Measurements from ENCODE around the gene ZNF562.

ZNF562 gene

GRCh38 chr19:9720541-9720940 lies 45.6 kb upstream of the ZNF562 start:
- no peaks in the 10 kb centered on the region for H3K27me3 ChIP-seq (ENCODE audit: control insufficient read depth, low read length)
- H3K4me2 ChIP-seq (ENCODE audit: low read length): no peak overlapping the region
- H3K9me3 ChIP-seq (ENCODE audit: control insufficient read depth, insufficient read depth, low read length): peaks cover 4% of the 10 kb centered on the region; the same call in 1 of the 2 replicates

GRCh38 chr19:9711815-9712214 lies 36.9 kb upstream of the ZNF562 start:
- no peaks in the 10 kb centered on the region for H3K9me2 ChIP-seq (replicated peaks; ENCODE audit: control insufficient read depth, low read length)

More at GRCh38 chr19:9720541-9720940, 45.6 kb upstream of the ZNF562 start:
- Histone ChIP-seq H3K9me2 (replicated peaks; ENCODE audit: control insufficient read depth, low read length) (no peaks in the 10 kb centered on the region), H3K36me3 (ENCODE audit: control insufficient read depth, low read length) (no peaks in the 10 kb centered on the region), H3K79me2 (ENCODE audit: control insufficient read depth, low read length) (no peaks in the 10 kb centered on the region), H4K20me1 (ENCODE audit: control insufficient read depth, insufficient read depth, low read depth, low read length) (no peaks in the 10 kb centered on the region), H3K4me3 (ENCODE audit: low read length) (no peak overlapping the region), H3K4me1 (ENCODE audit: control insufficient read depth, low read length) (peaks cover 11% of the 10 kb centered on the region), H3F3A (ENCODE audit: control insufficient read depth, insufficient read depth) (no peaks in the 10 kb centered on the region), H3K27ac (ENCODE audit: low read depth, low read length) (no peak overlapping the region)
- TF ChIP-seq, protein P1, sequence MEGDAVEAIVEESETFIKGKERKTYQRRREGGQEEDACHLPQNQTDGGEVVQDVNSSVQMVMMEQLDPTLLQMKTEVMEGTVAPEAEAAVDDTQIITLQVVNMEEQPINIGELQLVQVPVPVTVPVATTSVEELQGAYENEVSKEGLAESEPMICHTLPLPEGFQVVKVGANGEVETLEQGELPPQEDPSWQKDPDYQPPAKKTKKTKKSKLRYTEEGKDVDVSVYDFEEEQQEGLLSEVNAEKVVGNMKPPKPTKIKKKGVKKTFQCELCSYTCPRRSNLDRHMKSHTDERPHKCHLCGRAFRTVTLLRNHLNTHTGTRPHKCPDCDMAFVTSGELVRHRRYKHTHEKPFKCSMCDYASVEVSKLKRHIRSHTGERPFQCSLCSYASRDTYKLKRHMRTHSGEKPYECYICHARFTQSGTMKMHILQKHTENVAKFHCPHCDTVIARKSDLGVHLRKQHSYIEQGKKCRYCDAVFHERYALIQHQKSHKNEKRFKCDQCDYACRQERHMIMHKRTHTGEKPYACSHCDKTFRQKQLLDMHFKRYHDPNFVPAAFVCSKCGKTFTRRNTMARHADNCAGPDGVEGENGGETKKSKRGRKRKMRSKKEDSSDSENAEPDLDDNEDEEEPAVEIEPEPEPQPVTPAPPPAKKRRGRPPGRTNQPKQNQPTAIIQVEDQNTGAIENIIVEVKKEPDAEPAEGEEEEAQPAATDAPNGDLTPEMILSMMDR (IDR thresholded peaks at IDR 0.05; ENCODE audit: low read depth, low read length, poor library complexity, severe bottlenecking): no peak
- no peak for TF ChIP-seq EZH2phosphoT487 (IDR thresholded peaks at IDR 0.05; ENCODE audit: borderline replicate concordance, low read length)

DNA sequence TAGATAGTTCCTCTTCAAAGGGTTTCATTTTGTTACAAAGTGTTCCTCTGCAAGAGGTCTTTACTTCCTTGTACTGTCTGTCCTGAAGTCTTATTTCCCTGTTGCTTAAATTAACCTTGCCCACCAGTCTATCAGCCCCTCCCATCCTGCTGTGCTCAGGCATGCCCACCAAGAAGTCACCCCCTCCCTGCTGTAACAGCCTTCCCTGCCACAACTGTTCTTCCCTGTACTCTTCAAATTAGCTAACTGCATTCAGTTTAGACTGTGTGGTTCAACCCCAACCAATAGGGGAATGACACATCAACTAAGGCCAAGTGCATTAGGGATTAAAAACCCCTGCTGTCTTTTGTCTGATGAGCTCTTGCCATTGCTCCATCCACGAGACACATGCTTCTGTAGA lies 34.4 kb upstream of the ZNF562 start:
- H3K4me3 ChIP-seq (ENCODE audit: low read length): no peak overlapping the region
- no peaks in the 10 kb centered on the region for H3K27me3 ChIP-seq (ENCODE audit: control insufficient read depth, low read length)
- H3K36me3 ChIP-seq (ENCODE audit: control insufficient read depth, low read length): no peaks in the 10 kb centered on the region
- TF ChIP-seq, protein P1 (IDR thresholded peaks at IDR 0.05; ENCODE audit: low read depth, low read length, poor library complexity, severe bottlenecking): no peak
- TF ChIP-seq EZH2phosphoT487 (IDR thresholded peaks at IDR 0.05; ENCODE audit: borderline replicate concordance, low read length): no peak
- no peak overlapping the region for H3K4me2 ChIP-seq (ENCODE audit: low read length)
- no peaks in the 10 kb centered on the region for H3F3A ChIP-seq (ENCODE audit: control insufficient read depth, insufficient read depth)
- H4K20me1 ChIP-seq (ENCODE audit: control insufficient read depth, insufficient read depth, low read depth, low read length): no peaks in the 10 kb centered on the region
- H3K4me1 ChIP-seq (ENCODE audit: control insufficient read depth, low read length): no peaks in the 10 kb centered on the region
- no peaks in the 10 kb centered on the region for H3K9me2 ChIP-seq (replicated peaks; ENCODE audit: control insufficient read depth, low read length)
- no peak overlapping the region for H3K27ac ChIP-seq (ENCODE audit: low read depth, low read length)
- no peaks in the 10 kb centered on the region for H3K79me2 ChIP-seq (ENCODE audit: control insufficient read depth, low read length)
- H3K9me3 ChIP-seq (ENCODE audit: control insufficient read depth, insufficient read depth, low read length): peaks cover 10% of the 10 kb centered on the region

More at GRCh38 chr19:9711815-9712214, 36.9 kb upstream of the ZNF562 start:
- no peaks in the 10 kb centered on the region for H3K79me2 ChIP-seq (ENCODE audit: control insufficient read depth, low read length)
- no peaks in the 10 kb centered on the region for H4K20me1 ChIP-seq (ENCODE audit: control insufficient read depth, insufficient read depth, low read depth, low read length)
- no peaks in the 10 kb centered on the region for H3K36me3 ChIP-seq (ENCODE audit: control insufficient read depth, low read length)
- H3K4me3 ChIP-seq (ENCODE audit: low read length): no peak overlapping the region
- TF ChIP-seq EZH2phosphoT487 (IDR thresholded peaks at IDR 0.05; ENCODE audit: borderline replicate concordance, low read length): no peak
- TF ChIP-seq, protein P1 (IDR thresholded peaks at IDR 0.05; ENCODE audit: low read depth, low read length, poor library complexity, severe bottlenecking): no peak
- H3K9me3 ChIP-seq (ENCODE audit: control insufficient read depth, insufficient read depth, low read length): peaks cover 10% of the 10 kb centered on the region
- no peaks in the 10 kb centered on the region for H3F3A ChIP-seq (ENCODE audit: control insufficient read depth, insufficient read depth)
- no peaks in the 10 kb centered on the region for H3K27me3 ChIP-seq (ENCODE audit: control insufficient read depth, low read length)
- H3K27ac ChIP-seq (ENCODE audit: low read depth, low read length): no peak overlapping the region
- no peak overlapping the region for H3K4me2 ChIP-seq (ENCODE audit: low read length)
- H3K4me1 ChIP-seq (ENCODE audit: control insufficient read depth, low read length): no peaks in the 10 kb centered on the region

Data from DOHH2 (cell line).